ENCODE data around the gene SCAMP5. TPM values are rescaled to one million over a fixed set of nuclear protein-coding genes. Genes with fewer than 3 reads are reported as not detected.

SCAMP5 gene
- total and polyA plus RNA-seq, 2 of the 13 experiments (the other 11 are each of a cell fraction or from before 2014, with no cell fraction given), result 34.3 to 49.0 TPM

DNA sequence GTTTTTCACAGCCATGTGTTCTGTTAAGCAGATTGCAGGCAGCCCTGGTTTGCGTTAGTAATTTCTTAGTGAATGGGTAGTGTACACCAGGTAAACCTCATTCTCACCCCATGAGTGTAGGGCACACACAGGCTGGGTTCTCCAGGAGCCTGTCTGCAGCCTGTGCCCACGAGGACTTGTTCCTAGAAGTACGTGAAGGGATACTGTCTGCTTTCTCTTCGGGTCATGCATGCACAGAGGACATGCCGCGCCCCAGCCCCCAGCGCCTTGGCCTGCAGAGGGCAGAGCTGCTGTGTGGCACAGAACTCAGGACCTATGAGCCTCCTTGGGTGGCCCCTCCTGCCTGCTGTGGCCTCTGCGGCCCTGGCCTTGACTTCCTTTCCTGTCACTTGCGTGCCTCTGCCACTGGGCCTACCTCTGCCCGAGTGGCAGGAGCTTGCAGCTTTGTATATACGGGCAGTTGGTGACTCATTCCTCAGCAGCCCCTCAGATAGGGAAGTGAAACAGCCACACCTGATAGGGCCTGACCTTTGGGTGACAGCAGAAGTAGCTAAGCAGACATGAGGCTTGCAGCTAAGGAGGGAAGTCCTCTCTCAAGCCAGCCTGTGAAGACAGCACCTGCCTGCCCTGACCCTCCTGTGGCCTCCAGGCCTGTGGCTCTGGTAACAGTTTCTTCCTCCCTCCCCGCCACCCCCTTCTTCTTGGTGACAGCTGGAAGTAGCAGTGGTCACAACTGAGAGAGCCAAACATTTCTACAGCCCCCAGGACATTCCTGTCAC is 47.6 kb downstream of the SCAMP5 start (continued):
- TF ChIP-seq, protein P1, sequence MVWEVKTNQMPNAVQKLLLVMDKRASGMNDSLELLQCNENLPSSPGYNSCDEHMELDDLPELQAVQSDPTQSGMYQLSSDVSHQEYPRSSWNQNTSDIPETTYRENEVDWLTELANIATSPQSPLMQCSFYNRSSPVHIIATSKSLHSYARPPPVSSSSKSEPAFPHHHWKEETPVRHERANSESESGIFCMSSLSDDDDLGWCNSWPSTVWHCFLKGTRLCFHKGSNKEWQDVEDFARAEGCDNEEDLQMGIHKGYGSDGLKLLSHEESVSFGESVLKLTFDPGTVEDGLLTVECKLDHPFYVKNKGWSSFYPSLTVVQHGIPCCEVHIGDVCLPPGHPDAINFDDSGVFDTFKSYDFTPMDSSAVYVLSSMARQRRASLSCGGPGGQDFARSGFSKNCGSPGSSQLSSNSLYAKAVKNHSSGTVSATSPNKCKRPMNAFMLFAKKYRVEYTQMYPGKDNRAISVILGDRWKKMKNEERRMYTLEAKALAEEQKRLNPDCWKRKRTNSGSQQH (CRISPR knock-in tag; IDR thresholded peaks at IDR 0.05; ENCODE audit: low read depth), result peak; percentile 36; the same call in 1 of the 2 replicates
- peak; percentile 72 for TF ChIP-seq ELF1 (CRISPR knock-in tag; IDR thresholded peaks at IDR 0.05)
- no peak for TF ChIP-seq PCBP2 (optimal IDR thresholded peaks at IDR 0.05; ENCODE audit: low read depth, low read length, poor library complexity, severe bottlenecking)
- TF ChIP-seq, protein P2, sequence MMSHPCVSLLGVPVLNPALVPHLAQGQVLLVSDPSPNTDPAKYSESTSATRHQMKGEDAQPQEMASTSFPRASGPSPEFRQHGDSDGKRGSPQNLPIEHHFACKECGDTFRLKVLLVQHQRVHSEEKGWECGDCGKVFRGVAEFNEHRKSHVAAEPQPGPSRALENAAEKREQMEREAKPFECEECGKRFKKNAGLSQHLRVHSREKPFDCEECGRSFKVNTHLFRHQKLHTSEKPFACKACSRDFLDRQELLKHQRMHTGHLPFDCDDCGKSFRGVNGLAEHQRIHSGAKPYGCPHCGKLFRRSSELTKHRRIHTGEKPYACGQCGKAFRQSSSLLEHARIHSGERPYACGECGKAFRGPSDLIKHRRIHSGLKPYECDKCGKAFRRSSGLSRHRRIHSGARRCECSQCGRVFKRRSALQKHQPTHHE (CRISPR knock-in tag; IDR thresholded peaks at IDR 0.05; ENCODE audit: borderline replicate concordance), result peak; percentile 36; the same call in 1 of the 2 replicates
- no peak for TF ChIP-seq ZNF180 (CRISPR knock-in tag; IDR thresholded peaks at IDR 0.05; ENCODE audit: borderline replicate concordance, low read depth)
- no peak for TF ChIP-seq ZNF598 (CRISPR knock-in tag; IDR thresholded peaks at IDR 0.05; ENCODE audit: borderline replicate concordance)
- TF ChIP-seq, protein P3, sequence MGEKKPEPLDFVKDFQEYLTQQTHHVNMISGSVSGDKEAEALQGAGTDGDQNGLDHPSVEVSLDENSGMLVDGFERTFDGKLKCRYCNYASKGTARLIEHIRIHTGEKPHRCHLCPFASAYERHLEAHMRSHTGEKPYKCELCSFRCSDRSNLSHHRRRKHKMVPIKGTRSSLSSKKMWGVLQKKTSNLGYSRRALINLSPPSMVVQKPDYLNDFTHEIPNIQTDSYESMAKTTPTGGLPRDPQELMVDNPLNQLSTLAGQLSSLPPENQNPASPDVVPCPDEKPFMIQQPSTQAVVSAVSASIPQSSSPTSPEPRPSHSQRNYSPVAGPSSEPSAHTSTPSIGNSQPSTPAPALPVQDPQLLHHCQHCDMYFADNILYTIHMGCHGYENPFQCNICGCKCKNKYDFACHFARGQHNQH (CRISPR knock-in tag; IDR thresholded peaks at IDR 0.05), result peak; percentile 88; the same call in 1 of the 2 replicates
- no peak for TF ChIP-seq PAX8 (CRISPR knock-in tag; IDR thresholded peaks at IDR 0.05; ENCODE audit: borderline replicate concordance)
- TF ChIP-seq CENPT (CRISPR knock-in tag; IDR thresholded peaks at IDR 0.05; ENCODE audit: low read depth), result 0 out of 2 replicates have a peak, but pooled peaks have one; percentile 48
- no peak for TF ChIP-seq KLF15 (CRISPR knock-in tag; IDR thresholded peaks at IDR 0.05; ENCODE audit: borderline replicate concordance)
- TF ChIP-seq ZNF44 (CRISPR knock-in tag; IDR thresholded peaks at IDR 0.05), result 0 out of 2 replicates have a peak, but pooled peaks have one; percentile 77
- TF ChIP-seq ZSCAN9 (CRISPR knock-in tag; IDR thresholded peaks at IDR 0.05; ENCODE audit: borderline replicate concordance), result no peak; the same call in none of the 2 replicates
- TF ChIP-seq TCF12 (IDR thresholded peaks at IDR 0.05), result no peak
- TF ChIP-seq TCF12 (CRISPR knock-in tag; IDR thresholded peaks at IDR 0.05), result 0 out of 2 replicates have a peak, but pooled peaks have one; percentile 56
- TF ChIP-seq ZNF572 (CRISPR knock-in tag; IDR thresholded peaks at IDR 0.05), result no peak
- 0 out of 2 replicates have a peak, but pooled peaks have one; percentile 42 for TF ChIP-seq ZBTB33 (CRISPR knock-in tag; IDR thresholded peaks at IDR 0.05)
- TF ChIP-seq SPEN (CRISPR knock-in tag; IDR thresholded peaks at IDR 0.05; ENCODE audit: low read depth), result peak; percentile 87
- no peak for TF ChIP-seq ZNF138 (CRISPR knock-in tag; IDR thresholded peaks at IDR 0.05; ENCODE audit: low read depth)
- TF ChIP-seq, protein P4, sequence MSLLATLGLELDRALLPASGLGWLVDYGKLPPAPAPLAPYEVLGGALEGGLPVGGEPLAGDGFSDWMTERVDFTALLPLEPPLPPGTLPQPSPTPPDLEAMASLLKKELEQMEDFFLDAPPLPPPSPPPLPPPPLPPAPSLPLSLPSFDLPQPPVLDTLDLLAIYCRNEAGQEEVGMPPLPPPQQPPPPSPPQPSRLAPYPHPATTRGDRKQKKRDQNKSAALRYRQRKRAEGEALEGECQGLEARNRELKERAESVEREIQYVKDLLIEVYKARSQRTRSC (CRISPR knock-in tag; IDR thresholded peaks at IDR 0.05; ENCODE audit: low read depth), result no peak
- TF ChIP-seq, protein P5, sequence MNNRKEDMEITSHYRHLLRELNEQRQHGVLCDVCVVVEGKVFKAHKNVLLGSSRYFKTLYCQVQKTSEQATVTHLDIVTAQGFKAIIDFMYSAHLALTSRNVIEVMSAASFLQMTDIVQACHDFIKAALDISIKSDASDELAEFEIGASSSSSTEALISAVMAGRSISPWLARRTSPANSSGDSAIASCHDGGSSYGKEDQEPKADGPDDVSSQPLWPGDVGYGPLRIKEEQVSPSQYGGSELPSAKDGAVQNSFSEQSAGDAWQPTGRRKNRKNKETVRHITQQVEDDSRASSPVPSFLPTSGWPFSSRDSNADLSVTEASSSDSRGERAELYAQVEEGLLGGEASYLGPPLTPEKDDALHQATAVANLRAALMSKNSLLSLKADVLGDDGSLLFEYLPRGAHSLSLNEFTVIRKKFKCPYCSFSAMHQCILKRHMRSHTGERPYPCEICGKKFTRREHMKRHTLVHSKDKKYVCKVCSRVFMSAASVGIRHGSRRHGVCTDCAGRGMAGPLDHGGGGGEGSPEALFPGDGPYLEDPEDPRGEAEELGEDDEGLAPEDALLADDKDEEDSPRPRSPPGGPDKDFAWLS (CRISPR knock-in tag; IDR thresholded peaks at IDR 0.05; ENCODE audit: borderline replicate concordance), result no peak

Measured in HepG2 (cell line).